SH-SY5Y (cell line): ENCODE measurements around the gene KRTAP24-1.

Experiments used
- GATA2 ChIP-seq: IDR thresholded peaks from 2 replicates; pipeline ENCODE4 v1.6.1; 2011; ENCODE audit warnings: mild to moderate bottlenecking, low read depth, low read length
- GATA3 ChIP-seq: IDR thresholded peaks from 2 replicates; pipeline ENCODE4 v1.6.1; 2011; ENCODE audit warnings: low read depth, mild to moderate bottlenecking, low read length, moderate library complexity

Gene KRTAP24-1

DNA sequence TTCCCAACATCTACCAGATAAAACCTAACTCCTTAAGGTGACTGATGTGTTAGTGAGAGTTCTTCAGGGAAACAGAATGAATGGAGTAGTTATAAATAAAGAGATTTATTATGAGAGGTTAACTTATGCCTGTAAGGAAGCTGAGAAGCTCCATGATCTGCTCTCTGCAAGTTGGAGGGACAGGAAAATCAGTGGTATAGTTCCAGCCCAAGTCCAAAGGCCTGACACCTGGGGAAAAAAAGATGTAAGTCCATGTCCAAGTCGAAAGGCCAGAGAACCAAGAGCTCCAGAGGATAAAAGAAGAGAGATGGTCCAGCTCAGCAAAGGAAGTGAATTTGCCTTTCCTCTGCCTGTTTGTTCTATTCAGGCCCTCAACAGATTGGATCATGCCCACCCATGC, 27.1 kb downstream of the KRTAP24-1 start:
- TF ChIP-seq GATA3 (no peak), GATA2 (no peak)

DNA sequence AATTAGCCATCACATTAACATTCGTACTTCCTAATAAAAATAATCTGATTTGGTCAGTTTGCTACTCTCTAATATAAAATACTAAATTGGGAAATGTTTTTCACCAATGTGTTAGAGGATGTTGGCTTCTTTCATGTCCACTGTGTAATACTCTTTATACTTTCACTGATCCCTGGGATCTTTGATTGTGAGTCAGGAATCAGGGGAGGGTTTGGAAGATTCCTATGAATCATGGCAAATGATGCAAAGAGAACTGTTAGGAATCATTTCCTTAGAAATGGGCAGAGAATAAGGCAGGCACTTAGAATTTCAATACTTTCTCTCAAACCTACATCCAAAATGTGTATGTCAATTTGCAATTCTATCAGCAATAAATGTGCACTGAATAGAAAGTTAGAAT, 31.0 kb downstream of the KRTAP24-1 start:
- TF ChIP-seq GATA2: no peak
- TF ChIP-seq GATA3: no peak

DNA sequence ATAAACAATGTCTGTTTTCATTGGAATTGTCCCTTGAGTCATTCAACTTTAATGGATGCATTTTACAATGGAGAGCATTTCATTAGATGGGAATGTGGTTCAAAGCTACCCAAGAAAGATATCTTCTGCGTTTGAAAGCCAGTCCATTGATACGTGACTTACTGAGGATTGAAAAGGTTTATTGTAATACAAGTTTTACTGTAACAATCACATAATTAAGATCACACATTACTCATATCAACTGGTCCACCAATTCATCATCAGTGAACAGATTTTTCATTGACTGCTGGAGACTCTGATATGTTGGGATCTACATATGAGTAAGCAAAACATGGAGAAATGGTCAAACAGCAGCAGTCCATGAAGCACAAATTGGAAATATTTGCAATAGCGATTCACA, 32.8 kb downstream of the KRTAP24-1 start:
- TF ChIP-seq GATA2: no peak
- TF ChIP-seq GATA3: no peak

DNA sequence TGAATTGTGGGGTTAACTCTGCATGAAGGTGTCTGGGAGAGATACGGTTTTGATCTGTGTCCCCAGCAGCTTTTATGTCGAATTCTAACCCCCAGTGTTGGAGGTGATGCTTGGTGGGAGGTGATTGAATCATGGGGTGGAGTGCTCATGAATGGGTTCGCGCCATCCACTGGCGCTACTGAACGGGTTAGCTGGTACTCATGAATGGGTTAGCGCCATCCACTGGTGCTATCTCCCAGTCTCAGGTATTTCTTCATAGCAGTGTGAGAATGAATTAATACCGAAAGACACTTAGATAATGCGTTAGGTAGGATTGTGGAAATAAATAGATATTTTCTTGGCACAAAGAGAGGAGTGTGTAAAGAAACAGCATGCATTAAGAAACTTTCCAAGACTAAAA, 33.9 kb downstream of the KRTAP24-1 start:
- TF ChIP-seq GATA2: no peak
- no peak for TF ChIP-seq GATA3

DNA sequence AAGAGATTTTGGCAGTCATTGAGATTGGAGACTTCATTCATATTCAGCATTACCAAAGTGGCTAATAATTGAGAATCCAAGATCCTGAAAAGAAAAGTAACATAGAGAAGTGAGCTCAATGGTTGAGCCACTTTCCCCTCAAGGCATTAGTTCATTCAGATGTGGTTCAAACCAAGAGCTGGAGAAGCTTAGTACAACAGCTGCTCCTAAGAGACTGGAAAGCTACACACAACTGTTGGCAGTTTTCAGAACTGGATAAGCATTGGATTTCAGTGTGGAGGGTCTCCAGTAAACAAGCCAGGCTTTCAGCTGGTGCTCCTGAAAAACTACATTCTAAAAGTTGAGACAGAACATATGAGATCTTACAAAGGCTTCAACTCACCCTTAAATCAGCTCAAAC, 37.7 kb downstream of the KRTAP24-1 start:
- TF ChIP-seq GATA3 (no peak), GATA2 (no peak)

DNA sequence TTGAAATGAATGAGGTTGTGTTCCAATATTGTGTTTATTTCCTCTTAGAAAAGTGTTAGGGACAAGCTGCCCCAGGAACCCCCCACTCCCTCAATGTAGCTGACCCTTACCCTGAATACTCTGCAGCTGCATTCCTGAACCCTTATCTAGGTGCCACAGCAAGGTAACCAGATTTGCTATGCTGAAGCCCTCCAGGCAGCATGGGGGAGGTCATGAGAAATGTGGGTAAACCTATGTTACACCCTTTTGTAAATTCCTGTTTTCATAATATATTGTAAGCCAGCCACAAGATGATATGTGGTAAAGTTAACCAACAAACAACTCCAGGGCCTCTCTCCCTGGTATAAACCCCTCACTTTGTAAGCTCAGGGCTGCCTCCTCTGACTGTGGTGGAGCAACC, 39.1 kb downstream of the KRTAP24-1 start:
- TF ChIP-seq GATA2 (no peak), GATA3 (no peak)

DNA sequence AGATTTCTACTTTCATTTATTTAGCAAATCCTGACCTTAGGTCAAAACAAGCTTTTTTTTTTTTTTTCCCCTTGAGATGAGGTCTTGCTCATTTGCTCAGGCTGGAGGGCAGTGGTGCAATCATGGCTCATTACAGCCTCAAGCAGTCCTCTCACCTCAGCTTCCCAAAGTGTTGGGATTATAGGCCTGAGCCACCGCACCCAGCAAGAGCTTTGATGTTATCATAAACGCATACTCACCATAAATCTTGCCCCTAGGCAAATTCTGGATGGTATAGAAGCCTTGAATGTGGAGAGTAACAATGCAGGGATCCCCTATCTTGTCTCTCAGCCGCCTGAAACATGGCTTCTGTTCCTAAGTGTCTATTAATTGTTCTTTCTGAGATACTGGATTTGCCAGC, 42.1 kb downstream of the KRTAP24-1 start:
- TF ChIP-seq GATA2 (no peak), GATA3 (no peak)

DNA sequence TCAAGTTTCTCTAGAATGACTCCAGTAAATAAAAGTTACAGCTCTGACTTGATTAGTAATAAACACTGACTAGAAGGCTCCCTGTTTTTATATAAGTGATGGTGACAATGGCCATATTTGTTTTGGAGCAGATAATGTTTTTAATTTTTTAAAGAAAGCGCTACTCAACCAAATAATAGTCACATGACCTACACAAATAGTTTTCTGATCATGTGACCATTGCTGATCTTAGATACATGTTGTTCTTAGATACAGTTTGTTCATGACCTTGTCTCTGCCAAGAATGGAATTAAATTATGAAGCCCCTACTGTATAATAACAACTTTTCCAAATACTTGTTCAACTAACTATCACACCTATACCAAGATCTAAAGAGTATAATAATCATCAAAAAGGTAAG, 44.6 kb downstream of the KRTAP24-1 start:
- TF ChIP-seq GATA2: no peak
- no peak for TF ChIP-seq GATA3

DNA sequence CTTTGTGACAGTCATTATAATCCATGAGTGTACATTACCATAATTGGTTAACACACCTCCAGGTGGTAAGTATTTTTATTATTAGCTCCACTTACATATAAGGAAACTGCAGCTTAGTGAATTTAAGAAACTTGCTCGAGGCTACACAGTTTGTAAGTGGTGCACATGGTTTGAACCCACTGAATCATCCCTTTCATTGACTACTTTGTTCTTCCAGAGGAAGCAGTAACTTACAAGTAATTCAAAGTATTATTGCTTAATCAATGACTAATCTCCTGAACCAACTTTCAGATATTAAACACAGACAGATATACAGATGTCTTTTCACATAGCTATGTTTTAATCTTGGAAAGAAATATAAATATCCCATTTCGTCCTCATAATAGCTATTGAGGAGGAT, 48.1 kb downstream of the KRTAP24-1 start:
- TF ChIP-seq GATA2 (no peak), GATA3 (no peak)

DNA sequence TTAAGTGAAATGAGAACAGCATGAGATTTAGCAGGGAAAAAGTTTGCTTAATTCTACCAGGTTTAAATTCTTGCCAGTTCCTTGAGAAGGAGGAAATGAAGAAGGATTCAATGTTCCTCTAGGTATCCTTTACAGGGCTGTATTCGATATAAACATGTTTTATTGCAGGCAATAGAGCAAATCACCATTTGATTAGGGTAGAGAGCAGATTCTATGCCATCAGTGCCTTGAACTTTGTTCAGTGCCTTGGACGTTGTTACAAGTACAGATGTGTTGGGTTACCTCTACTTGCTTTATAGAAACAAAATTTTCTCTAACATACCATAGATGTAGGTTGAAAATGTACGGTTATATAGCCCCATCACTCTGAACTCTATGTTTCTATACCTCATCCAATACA, 48.7 kb downstream of the KRTAP24-1 start:
- TF ChIP-seq GATA2 (no peak), GATA3 (no peak)

DNA sequence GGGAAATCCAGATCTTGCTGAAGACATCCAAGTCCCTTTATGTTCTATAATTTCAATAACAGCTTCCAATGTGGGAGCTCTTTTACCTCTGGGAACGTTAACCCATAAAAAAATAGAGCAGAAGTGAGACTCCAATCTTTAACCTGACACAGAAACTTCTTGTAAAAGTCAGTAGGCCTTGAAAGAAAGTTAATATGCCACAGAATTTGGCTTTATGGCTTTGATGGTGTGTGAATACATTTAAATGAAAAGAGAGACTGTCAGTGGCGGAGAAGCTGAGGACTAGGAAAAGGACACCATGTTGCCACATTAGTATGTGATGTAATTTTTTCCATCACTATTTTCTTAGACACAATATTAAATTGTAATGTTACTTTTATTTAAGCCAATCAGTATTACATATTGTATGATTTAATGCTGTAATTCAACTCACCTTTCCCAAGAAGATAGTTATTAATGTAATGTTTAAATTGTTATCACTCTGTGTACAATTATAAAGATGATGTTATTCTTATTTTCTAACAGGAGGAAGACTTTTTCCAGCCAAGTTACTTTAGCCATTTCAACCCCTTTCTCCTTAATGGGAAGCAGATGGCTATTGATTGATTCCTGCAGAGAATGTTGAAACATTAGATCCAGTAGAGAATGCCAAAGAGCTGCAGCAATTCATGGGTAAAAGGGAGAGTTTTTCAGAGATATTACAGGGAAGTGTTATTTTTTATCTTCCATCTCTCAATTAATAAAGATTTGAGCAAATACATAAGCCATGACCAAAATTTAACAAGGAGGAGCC, 49.3 kb downstream of the KRTAP24-1 start:
- TF ChIP-seq GATA2 (no peak), GATA3 (no peak)

DNA sequence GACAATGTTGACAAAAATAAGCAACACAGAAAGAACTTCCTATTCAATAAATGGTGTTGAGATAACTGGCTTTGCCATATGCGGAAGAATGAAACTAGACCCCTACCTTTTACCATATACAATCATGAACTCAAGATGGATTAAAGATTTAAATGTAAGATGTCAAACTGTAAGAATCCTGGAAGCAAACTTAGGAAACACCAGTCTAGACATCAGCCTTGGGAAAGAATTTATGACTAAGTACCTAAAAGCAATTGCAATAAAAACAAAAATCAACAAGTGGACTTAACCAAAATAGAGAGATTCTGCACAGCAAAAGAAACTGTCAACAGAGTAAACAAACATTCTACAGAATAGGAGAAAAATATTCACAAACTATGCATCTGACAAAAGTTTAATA, 50.7 kb downstream of the KRTAP24-1 start:
- TF ChIP-seq GATA3 (no peak), GATA2 (no peak)
